Activated T-cell treated with anti-CD3 and anti-CD28 coated beads for 48 hours (primary cell): ENCODE data around the gene C19orf44.
"Not testable (repeated sequence)": the region's sequence is repeated elsewhere in the genome, so short reads cannot be mapped to it uniquely, and the experiment has no call there.

Experiments used
- DNase-seq: peaks from one replicate; pipeline ENCODE4 v3.0.0-alpha.2; 2020; ENCODE audit warnings: low read depth

Gene C19orf44

GRCh38 chr19:16537111-16537510 lies 40.9 kb downstream of the C19orf44 start:
- no peak for DNase-seq

- DNase-seq = no peak
Observed at GRCh38 chr19:16540948-16541347, 44.8 kb downstream of the C19orf44 start.

- no peak for DNase-seq
Observed at GRCh38 chr19:16541526-16542044, 45.4 kb downstream of the C19orf44 start.

- DNase-seq = peak; percentile 93
Observed at GRCh38 chr19:16542045-16542909, 46.1 kb downstream of the C19orf44 start, which contains the start of gene CHERP. Gene CHERP (minus strand): TSS chr19:16542437. CDS start chr19:16542378, 59 bp downstream.

- no peak for DNase-seq
Observed at GRCh38 chr19:16542910-16543472, 46.8 kb downstream of the C19orf44 start.

- not testable (repeated sequence) for DNase-seq
Observed at GRCh38 chr19:16543734-16544133, 47.5 kb downstream of the C19orf44 start.

GRCh38 chr19:16544473-16545231 lies 48.5 kb downstream of the C19orf44 start:
- DNase-seq = no peak

GRCh38 chr19:16548956-16549355 lies 52.8 kb downstream of the C19orf44 start:
- no peak for DNase-seq

- DNase-seq = not testable (repeated sequence)
Observed at GRCh38 chr19:16551902-16552301, 55.7 kb downstream of the C19orf44 start.

- DNase-seq = no peak
Observed at GRCh38 chr19:16554776-16555175, 58.6 kb downstream of the C19orf44 start.

GRCh38 chr19:16559780-16560276 lies 63.6 kb downstream of the C19orf44 start:
- DNase-seq = no peak

- DNase-seq = no peak
Observed at GRCh38 chr19:16561382-16561781, 65.2 kb downstream of the C19orf44 start.

GRCh38 chr19:16562608-16563025 lies 66.4 kb downstream of the C19orf44 start:
- no peak for DNase-seq

- no peak for DNase-seq
Observed at GRCh38 chr19:16564842-16565241, 68.6 kb downstream of the C19orf44 start.

- peak; percentile 53 for DNase-seq
Observed at GRCh38 chr19:16566161-16566560, 70.0 kb downstream of the C19orf44 start.

GRCh38 chr19:16566702-16567101 lies 70.5 kb downstream of the C19orf44 start:
- no peak for DNase-seq

GRCh38 chr19:16569609-16570320 lies 73.6 kb downstream of the C19orf44 start:
- DNase-seq = no peak
